ENCODE data around the gene GALNT8.

- TF ChIP-seq, protein P1, sequence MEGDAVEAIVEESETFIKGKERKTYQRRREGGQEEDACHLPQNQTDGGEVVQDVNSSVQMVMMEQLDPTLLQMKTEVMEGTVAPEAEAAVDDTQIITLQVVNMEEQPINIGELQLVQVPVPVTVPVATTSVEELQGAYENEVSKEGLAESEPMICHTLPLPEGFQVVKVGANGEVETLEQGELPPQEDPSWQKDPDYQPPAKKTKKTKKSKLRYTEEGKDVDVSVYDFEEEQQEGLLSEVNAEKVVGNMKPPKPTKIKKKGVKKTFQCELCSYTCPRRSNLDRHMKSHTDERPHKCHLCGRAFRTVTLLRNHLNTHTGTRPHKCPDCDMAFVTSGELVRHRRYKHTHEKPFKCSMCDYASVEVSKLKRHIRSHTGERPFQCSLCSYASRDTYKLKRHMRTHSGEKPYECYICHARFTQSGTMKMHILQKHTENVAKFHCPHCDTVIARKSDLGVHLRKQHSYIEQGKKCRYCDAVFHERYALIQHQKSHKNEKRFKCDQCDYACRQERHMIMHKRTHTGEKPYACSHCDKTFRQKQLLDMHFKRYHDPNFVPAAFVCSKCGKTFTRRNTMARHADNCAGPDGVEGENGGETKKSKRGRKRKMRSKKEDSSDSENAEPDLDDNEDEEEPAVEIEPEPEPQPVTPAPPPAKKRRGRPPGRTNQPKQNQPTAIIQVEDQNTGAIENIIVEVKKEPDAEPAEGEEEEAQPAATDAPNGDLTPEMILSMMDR (IDR thresholded peaks at IDR 0.05; ENCODE audit: borderline replicate concordance, extremely low read depth, low read length, poor library complexity, severe bottlenecking) = no peak
- TF ChIP-seq EZH2 (IDR thresholded peaks at IDR 0.05; ENCODE audit: borderline replicate concordance, low read depth, low read length, severe bottlenecking) = no peak
These were observed 76.0 kb downstream of the GALNT8 start for GRCh38 chr12:4796216-4796615.

Data from DND-41 (cell line).